HG02885 (cell line): ENCODE data around the gene DUS4L.

Experiments
- ATAC-seq: cut with Tn5 transposase; IDR thresholded peaks from one replicate; pipeline ENCODE4 v1.9.1; 2021; ENCODE audit warnings: mild to moderate bottlenecking; ENCODE audit not compliant: unreplicated experiment, poor library complexity

DUS4L gene

GRCh38 chr7:107613439-107613838 is 49.7 kb downstream of the DUS4L start:
- no peak for ATAC-seq

- no peak for ATAC-seq
These were observed 50.2 kb downstream of the DUS4L start for GRCh38 chr7:107613948-107614347.

GRCh38 chr7:107614425-107614824 is 50.7 kb downstream of the DUS4L start:
- no peak for ATAC-seq

- ATAC-seq, result no peak
These were observed 52.3 kb downstream of the DUS4L start for GRCh38 chr7:107615910-107616680.

GRCh38 chr7:107622429-107622828 is 58.7 kb downstream of the DUS4L start:
- ATAC-seq, result no peak

- ATAC-seq, result no peak
These were observed 59.1 kb downstream of the DUS4L start for GRCh38 chr7:107622894-107623293.

GRCh38 chr7:107627002-107627401 is 63.2 kb downstream of the DUS4L start:
- ATAC-seq, result no peak
